HepG2 (cell line): ENCODE results near the gene GSPT1. TPM values are rescaled to one million over a fixed set of nuclear protein-coding genes. Genes with fewer than 3 reads are reported as not detected.

Source experiments
- GLMP ChIP-seq: sonication (generic); formaldehyde crosslinking; IDR thresholded peaks from 2 replicates; pipeline ENCODE4 v1.9.0; 2021; ENCODE audit warnings: missing genetic modification reagents, mild to moderate bottlenecking, borderline replicate concordance
- JUNB ChIP-seq: sonication (generic); formaldehyde crosslinking; IDR thresholded peaks from 2 replicates; pipeline ENCODE4 v1.8.0; 2022; ENCODE audit warnings: missing genetic modification reagents, mild to moderate bottlenecking, borderline replicate concordance
- KAT2B ChIP-seq: fragments of 150-350 bp; IDR thresholded peaks from 2 replicates; pipeline ENCODE4 v1.6.1; 2014; ENCODE audit warnings: low read depth, low read length, borderline replicate concordance
- NFATC3 ChIP-seq: sonication (generic); formaldehyde crosslinking; IDR thresholded peaks from 2 replicates; pipeline ENCODE4 v1.5.1; 2020; ENCODE audit warnings: mild to moderate bottlenecking, missing genetic modification reagents
- NONO ChIP-seq, 2 experiments: fragments of 450-650 bp in 1 of 2; sonication (generic) in 1 of 2; formaldehyde crosslinking in 1 of 2; IDR thresholded peaks in 1 of 2; conservative IDR thresholded peaks in 1 of 2; 2 replicates each; pipeline versions ENCODE4 v1.6.1 to v1.8.0; 2017 to 2022; ENCODE audit warnings: mild to moderate bottlenecking in 1 of 2, missing genetic modification reagents in 1 of 2, moderate library complexity in 1 of 2
- PREB ChIP-seq: sonication (generic); formaldehyde crosslinking; IDR thresholded peaks from 2 replicates; pipeline ENCODE4 v1.4.0; 2020; ENCODE audit warnings: missing genetic modification reagents
- SMAD1 ChIP-seq: sonication (generic); formaldehyde crosslinking; IDR thresholded peaks from 2 replicates; pipeline ENCODE4 v1.4.0; 2020; ENCODE audit warnings: missing genetic modification reagents, low read depth, mild to moderate bottlenecking, borderline replicate concordance
- SNRNP70 ChIP-seq: fragments of 200-400 bp; formaldehyde crosslinking; IDR thresholded peaks from 2 replicates; pipeline ENCODE4 v1.6.1; 2017; ENCODE audit warnings: mild to moderate bottlenecking, low read depth, low read length, moderate library complexity
- TGIF2 ChIP-seq: IDR thresholded peaks from 2 replicates; pipeline ENCODE4 v1.6.1; 2016; ENCODE audit warnings: control low read depth, missing compliant biosample characterization
- TIGD3 ChIP-seq: sonication (generic); formaldehyde crosslinking; IDR thresholded peaks from 2 replicates; pipeline ENCODE4 v1.5.1; 2020; ENCODE audit warnings: mild to moderate bottlenecking, missing genetic modification reagents, borderline replicate concordance
- XRCC5 ChIP-seq: fragments of 200-400 bp; formaldehyde crosslinking; optimal IDR thresholded peaks from 2 replicates; pipeline ENCODE3; 2017; ENCODE audit warnings: mild to moderate bottlenecking, low read length
- ZBTB43 ChIP-seq: sonication (generic); formaldehyde crosslinking; conservative IDR thresholded peaks from 2 replicates; pipeline ENCODE4 v1.4.0; 2020; ENCODE audit warnings: missing genetic modification reagents
- ZMYM2 ChIP-seq: sonication (generic); formaldehyde crosslinking; IDR thresholded peaks from 2 replicates; pipeline ENCODE4 v1.8.0; 2022; ENCODE audit warnings: mild to moderate bottlenecking, missing genetic modification reagents
- ZNF225 ChIP-seq: sonication (generic); formaldehyde crosslinking; IDR thresholded peaks from 2 replicates; pipeline ENCODE4 v1.4.0; 2020; ENCODE audit warnings: mild to moderate bottlenecking, missing genetic modification reagents
- ZNF33A ChIP-seq: sonication (generic); formaldehyde crosslinking; IDR thresholded peaks from 2 replicates; pipeline ENCODE4 v1.5.1; 2020; ENCODE audit warnings: missing genetic modification reagents, mild to moderate bottlenecking, moderate library complexity, borderline replicate concordance
- ZNF350 ChIP-seq: sonication (generic); formaldehyde crosslinking; IDR thresholded peaks from 2 replicates; pipeline ENCODE4 v1.4.0; 2020; ENCODE audit warnings: mild to moderate bottlenecking, low read depth, missing genetic modification reagents, borderline replicate concordance
- ZNF557 ChIP-seq: sonication (generic); formaldehyde crosslinking; IDR thresholded peaks from 2 replicates; pipeline ENCODE4 v1.4.0; 2020; ENCODE audit warnings: missing genetic modification reagents
- ZNF713 ChIP-seq: sonication (generic); formaldehyde crosslinking; IDR thresholded peaks from 2 replicates; pipeline ENCODE4 v1.4.0; 2020; ENCODE audit warnings: mild to moderate bottlenecking, missing genetic modification reagents
- ZNF792 ChIP-seq: IDR thresholded peaks from 2 replicates; pipeline ENCODE4 v1.6.1; 2016
- ZSCAN12 ChIP-seq: sonication (generic); formaldehyde crosslinking; IDR thresholded peaks from 2 replicates; pipeline ENCODE4 v1.9.0; 2021; ENCODE audit warnings: mild to moderate bottlenecking, missing genetic modification reagents
- polyA plus RNA-seq, 8 experiments: library from polyadenylated mRNA; depleted of rRNA in 3 of 8; stranded (reverse) in 7 of 8; unstranded in 1 of 8; fragments of >200 nt; fragmentation: Illumina TruSeq in 4 of 8; extraction: Trizol in 4 of 8; gene quantifications; 2 replicates each; pipeline versions ENCODE4 v1.2.1 to v1.2.3, GENCODE V29; 2011 to 2016; ENCODE audit warnings: low read depth in 4 of 8, missing spikeins in 1 of 8, mixed read lengths in 1 of 8; ENCODE audit not compliant: insufficient read depth in 1 of 8
- total RNA-seq, 5 experiments: library from RNA; depleted of rRNA; stranded (reverse); fragments of >200 nt; fragmentation: Illumina TruSeq; extraction: Trizol; gene quantifications; 2 replicates each; pipeline ENCODE4 v1.2.3, GENCODE V29; 2016; ENCODE audit warnings: low read depth in 1 of 5
- TF ChIP-seq, protein P1 (sequence below): sonication (generic); formaldehyde crosslinking; IDR thresholded peaks from 2 replicates; pipeline ENCODE4 v1.9.0; 2021; ENCODE audit warnings: missing genetic modification reagents, borderline replicate concordance
- TF ChIP-seq, protein P2 (sequence below): sonication (generic); formaldehyde crosslinking; IDR thresholded peaks from 2 replicates; pipeline ENCODE4 v1.4.0; 2020; ENCODE audit warnings: missing genetic modification reagents, mild to moderate bottlenecking, borderline replicate concordance

The GSPT1 gene
- total and polyA plus RNA-seq, 2 of the 13 experiments (the other 11 are each of a cell fraction or from before 2014, with no cell fraction given): 120 to 316 TPM

DNA sequence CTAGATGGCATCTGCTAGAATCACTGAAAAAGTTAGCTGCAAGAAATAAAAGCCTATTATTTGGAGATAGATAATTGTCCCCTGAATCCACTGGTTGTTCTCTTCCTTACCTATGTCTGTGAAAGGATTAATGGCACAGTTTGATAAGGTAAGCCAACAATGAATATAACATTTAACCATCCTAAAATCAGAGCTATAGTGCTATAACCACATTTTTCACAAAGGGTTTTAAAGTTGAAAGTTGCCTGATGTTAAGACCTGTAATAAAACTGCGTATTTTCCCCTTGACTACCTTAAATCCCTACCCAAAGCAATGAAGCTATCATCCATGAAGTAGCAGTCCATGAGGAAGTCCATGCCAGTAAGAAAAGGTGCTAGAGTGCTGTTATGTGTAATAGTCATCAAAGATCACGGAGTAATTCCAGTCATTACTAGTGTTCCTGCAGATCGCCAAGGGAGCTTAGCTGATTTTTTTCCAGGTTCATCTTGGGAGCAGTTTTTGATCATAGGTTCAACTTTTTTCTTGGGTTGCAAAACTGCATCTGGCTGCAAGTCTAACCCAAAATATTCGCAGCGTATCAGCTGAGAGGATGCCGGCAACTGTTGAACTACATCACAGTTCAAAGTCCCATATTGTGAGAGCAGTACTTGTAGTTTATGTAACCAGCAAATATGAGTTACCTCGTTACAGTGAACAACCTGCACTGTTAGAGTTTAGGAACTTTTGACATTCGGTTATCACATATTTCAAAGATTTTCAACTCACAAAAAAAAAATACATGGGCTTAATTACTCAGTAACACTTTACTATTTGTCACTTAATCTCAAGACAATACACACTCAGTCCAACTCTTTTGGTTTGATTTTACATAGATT lies 46.2 kb downstream of the GSPT1 start (continued):
- peak; percentile 53 for TF ChIP-seq XRCC5
- no peak for TF ChIP-seq ZNF33A (CRISPR knock-in tag)
- TF ChIP-seq GLMP: no peak
- no peak for TF ChIP-seq ZMYM2 (CRISPR knock-in tag)
- peak; percentile 61; the same call in 1 of the 2 replicates for TF ChIP-seq ZNF792
- TF ChIP-seq SMAD1 (CRISPR knock-in tag): no peak
- no peak for TF ChIP-seq SNRNP70
- no peak for TF ChIP-seq ZNF713 (CRISPR knock-in tag)
- TF ChIP-seq ZNF225 (CRISPR knock-in tag): no peak
- 0 out of 2 replicates have a peak, but pooled peaks have one; percentile 35 for TF ChIP-seq ZBTB43 (CRISPR knock-in tag)
- TF ChIP-seq JUNB (CRISPR knock-in tag): no peak
- no peak for TF ChIP-seq KAT2B
- TF ChIP-seq, protein P1, sequence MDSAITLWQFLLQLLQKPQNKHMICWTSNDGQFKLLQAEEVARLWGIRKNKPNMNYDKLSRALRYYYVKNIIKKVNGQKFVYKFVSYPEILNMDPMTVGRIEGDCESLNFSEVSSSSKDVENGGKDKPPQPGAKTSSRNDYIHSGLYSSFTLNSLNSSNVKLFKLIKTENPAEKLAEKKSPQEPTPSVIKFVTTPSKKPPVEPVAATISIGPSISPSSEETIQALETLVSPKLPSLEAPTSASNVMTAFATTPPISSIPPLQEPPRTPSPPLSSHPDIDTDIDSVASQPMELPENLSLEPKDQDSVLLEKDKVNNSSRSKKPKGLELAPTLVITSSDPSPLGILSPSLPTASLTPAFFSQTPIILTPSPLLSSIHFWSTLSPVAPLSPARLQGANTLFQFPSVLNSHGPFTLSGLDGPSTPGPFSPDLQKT (CRISPR knock-in tag): no peak
- TF ChIP-seq ZSCAN12 (CRISPR knock-in tag): no peak
- TF ChIP-seq PREB (CRISPR knock-in tag): no peak
- no peak for TF ChIP-seq ZNF557 (CRISPR knock-in tag)
- TF ChIP-seq TGIF2 (CRISPR knock-in tag): peak; percentile 82
- no peak for TF ChIP-seq NONO (IDR thresholded peaks at IDR 0.05)
- TF ChIP-seq NONO (CRISPR knock-in tag; conservative IDR thresholded peaks at IDR 0.05): peak; percentile 60
- TF ChIP-seq, protein P2, sequence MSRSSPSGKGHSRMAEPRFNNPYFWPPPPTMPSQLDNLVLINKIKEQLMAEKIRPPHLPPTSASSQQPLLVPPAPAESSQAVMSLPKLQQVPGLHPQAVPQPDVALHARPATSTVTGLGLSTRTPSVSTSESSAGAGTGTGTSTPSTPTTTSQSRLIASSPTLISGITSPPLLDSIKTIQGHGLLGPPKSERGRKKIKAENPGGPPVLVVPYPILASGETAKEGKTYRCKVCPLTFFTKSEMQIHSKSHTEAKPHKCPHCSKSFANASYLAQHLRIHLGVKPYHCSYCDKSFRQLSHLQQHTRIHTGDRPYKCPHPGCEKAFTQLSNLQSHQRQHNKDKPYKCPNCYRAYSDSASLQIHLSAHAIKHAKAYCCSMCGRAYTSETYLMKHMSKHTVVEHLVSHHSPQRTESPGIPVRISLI (CRISPR knock-in tag): peak; percentile 86
- TF ChIP-seq NFATC3 (CRISPR knock-in tag): no peak
- no peak for TF ChIP-seq ZNF350 (CRISPR knock-in tag)
- no peak for TF ChIP-seq TIGD3 (CRISPR knock-in tag)
